ENCODE results near the gene CPM. TPM values are rescaled to one million over a fixed set of nuclear protein-coding genes. Genes with fewer than 3 reads are reported as not detected.

Gene CPM
- total and polyA plus RNA-seq, 7 donors = 2.2 to 13.3 (median 5.8) TPM

DNA sequence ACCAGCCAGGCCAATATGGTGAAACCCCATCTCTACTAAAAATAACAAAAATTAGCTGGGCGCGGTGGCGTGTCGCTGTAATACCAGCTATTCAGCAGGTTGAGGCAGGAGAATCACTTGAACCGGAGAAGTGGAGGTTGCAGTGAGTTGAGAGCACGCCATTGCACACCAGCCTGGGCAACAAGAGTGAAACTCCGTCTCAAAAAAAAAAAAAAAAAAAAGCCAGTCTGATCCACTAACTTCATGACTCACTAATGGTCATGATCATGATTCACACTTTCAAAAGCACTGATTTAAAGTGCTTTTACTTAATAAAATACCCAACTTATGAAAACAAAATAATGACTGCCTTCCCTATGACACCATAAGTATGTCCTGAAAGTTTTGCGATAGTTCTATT, 38.4 kb upstream of the CPM start:
- H3K9me3 ChIP-seq = no peaks in the 10 kb centered on the region
- ATAC-seq (no peak), DNase-seq (no peak)
- no peak overlapping the region for H3K4me3 ChIP-seq
- intact Hi-C loops (cut with DNase I) = no loop called here
- H3K27me3 ChIP-seq (ENCODE audit: insufficient read depth in 3 of 3, low read length in 2 of 3) = no peaks in the 10 kb centered on the region
- TF ChIP-seq CTCF (IDR thresholded peaks at IDR 0.05) = no peak
- H3K4me1 ChIP-seq = no peaks in the 10 kb centered on the region
- no peak overlapping the region for H3K27ac ChIP-seq
- WGBS, 3 donors = 88 to 92% (median 90%) methylated on average over 8 of the region's 8 CpGs
- H3K36me3 ChIP-seq (ENCODE audit: insufficient read depth in 1 of 2, low read depth in 1 of 2) = no peaks in the 10 kb centered on the region

DNA sequence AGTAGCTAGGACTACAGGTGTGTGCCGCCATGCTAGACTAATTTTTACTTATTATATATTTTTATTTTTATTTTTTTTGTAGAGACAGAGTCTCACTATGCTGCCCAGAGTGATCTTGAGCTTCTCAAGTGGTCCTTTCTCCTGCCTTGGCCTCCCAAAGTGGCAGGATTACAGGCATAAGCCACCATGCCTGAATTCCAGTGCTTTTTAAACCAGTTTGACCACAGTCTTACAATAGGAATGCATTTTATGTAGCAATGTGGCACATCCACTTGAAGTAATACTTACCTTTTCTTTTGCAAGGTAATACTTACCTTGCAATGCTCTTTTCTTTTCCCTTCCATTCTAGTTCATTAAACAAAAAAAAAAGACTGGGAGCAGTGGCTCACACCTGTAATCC, 38.0 kb upstream of the CPM start:
- no peak for DNase-seq
- ATAC-seq = no peak
- WGBS, 3 donors = 90 to 100% (median 93%) methylated on average over 1 of the region's 1 CpG
- H3K27ac ChIP-seq = no peak overlapping the region
- H3K36me3 ChIP-seq (ENCODE audit: insufficient read depth in 1 of 2, low read depth in 1 of 2) = no peaks in the 10 kb centered on the region
- H3K27me3 ChIP-seq (ENCODE audit: insufficient read depth in 3 of 3, low read length in 2 of 3) = no peaks in the 10 kb centered on the region
- TF ChIP-seq CTCF (IDR thresholded peaks at IDR 0.05) = no peak
- intact Hi-C loops (cut with DNase I) = no loop called here
- no peak overlapping the region for H3K4me3 ChIP-seq
- no peaks in the 10 kb centered on the region for H3K9me3 ChIP-seq
- no peaks in the 10 kb centered on the region for H3K4me1 ChIP-seq

DNA sequence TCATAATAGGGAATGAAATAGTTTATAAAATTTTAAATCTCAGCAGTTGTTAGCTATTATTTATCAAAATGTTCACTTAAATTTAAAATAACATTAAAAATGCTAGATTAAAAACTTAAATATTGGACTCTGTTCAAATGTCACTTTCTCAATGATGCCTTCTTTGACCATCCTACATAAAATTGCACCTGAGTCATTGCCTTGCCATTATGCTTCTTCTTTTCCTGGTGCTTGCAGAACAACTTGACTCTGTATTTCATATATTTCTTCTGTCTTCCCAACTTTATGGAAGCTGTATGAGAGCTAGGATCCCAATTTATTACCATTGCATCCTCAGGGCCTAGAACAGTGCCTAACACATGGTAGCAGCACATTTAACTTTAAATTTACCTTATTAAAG, 37.3 kb upstream of the CPM start:
- no peak for TF ChIP-seq CTCF (IDR thresholded peaks at IDR 0.05)
- no peaks in the 10 kb centered on the region for H3K9me3 ChIP-seq
- intact Hi-C loops (cut with DNase I) = no loop called here

DNA sequence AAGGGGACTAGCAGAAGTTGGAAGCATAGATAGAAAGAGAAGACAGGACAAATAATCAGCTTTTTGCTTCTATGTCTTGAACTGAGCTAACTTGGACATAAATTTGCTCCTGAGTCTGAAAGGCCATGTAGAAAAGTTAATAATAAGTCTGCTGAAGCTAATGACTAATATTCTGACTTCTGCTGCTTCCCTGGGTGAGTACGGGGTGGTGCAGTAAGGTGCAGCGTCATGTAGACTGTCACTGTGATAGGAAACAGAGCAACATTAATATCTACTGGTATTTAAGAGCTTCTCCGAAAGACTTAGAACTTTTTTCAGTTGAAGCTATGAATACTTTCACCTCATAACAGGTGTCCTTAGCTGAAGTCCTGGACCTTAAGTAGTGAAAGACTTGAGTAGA, 34.1 kb upstream of the CPM start:
- no peak for ATAC-seq
- Histone ChIP-seq H3K4me1 (no peaks in the 10 kb centered on the region), H3K27ac (no peak overlapping the region), H3K27me3 (ENCODE audit: insufficient read depth in 3 of 3, low read length in 2 of 3) (no peaks in the 10 kb centered on the region), H3K4me3 (no peak overlapping the region), H3K36me3 (ENCODE audit: insufficient read depth in 1 of 2, low read depth in 1 of 2) (no peaks in the 10 kb centered on the region), H3K9me3 (no peaks in the 10 kb centered on the region)
- WGBS, 3 donors = 95 to 97% (median 97%) methylated on average over 3 of the region's 3 CpGs
- DNase-seq = no peak
- TF ChIP-seq CTCF (IDR thresholded peaks at IDR 0.05) = no peak
- intact Hi-C loops (cut with DNase I) = no loop called here

More for the DNA sequence above, 37.3 kb upstream of the CPM start:
- DNase-seq (no peak), ATAC-seq (no peak)
- Histone ChIP-seq H3K36me3 (ENCODE audit: insufficient read depth in 1 of 2, low read depth in 1 of 2) (no peaks in the 10 kb centered on the region), H3K4me3 (no peak overlapping the region), H3K27me3 (ENCODE audit: insufficient read depth in 3 of 3, low read length in 2 of 3) (no peaks in the 10 kb centered on the region), H3K4me1 (no peaks in the 10 kb centered on the region), H3K27ac (no peak overlapping the region)

DNA sequence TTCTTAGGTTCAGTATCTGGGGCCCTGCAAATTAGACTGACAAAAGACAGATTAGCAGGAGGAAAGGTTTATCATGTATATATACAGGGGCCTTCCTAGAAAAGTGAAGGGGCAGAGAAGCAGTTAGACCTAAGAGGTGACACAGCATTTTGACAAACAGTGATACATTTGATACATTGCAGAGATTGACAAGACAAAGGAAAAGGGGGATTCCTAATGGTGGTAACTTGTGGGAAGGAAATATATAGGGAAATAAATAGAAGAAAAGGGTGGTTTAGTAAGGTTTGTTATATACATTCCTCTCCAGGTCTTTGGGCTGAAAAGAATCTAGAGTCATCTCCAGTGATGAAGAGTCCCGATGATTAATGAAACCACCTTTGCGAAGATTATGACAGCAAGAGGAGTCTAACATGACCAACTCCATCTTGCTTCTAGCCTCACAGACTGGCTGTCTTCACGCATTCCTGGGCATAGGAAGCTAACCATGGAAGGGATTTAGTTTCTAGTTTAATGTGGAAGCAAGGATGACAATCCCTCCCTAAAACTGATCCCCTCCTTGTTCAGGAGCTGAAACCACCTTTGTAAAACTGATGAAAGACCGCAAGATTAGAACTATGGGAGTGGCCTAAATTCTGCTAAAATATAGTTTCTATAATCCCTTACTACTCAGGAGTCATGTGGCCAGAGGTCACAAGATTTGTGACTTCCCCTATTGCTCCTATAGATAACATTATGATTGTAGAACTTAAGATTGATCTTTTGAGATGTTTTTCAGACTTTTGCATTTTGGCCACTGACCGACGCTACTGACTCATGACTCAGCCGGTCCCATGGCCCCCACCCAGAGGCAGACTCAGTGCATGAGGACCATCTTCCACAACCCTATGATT, 31.1 kb upstream of the CPM start:
- Histone ChIP-seq H3K9me3 (no peaks in the 10 kb centered on the region), H3K27ac (no peak overlapping the region), H3K4me1 (no peaks in the 10 kb centered on the region), H3K27me3 (ENCODE audit: insufficient read depth in 3 of 3, low read length in 2 of 3) (no peaks in the 10 kb centered on the region), H3K36me3 (ENCODE audit: insufficient read depth in 1 of 2, low read depth in 1 of 2) (no peaks in the 10 kb centered on the region), H3K4me3 (no peak overlapping the region)
- intact Hi-C loops (cut with DNase I) = no loop called here
- WGBS, 3 donors = 91 to 93% (median 91%) methylated on average over 7 of the region's 7 CpGs
- ATAC-seq = no peak
- TF ChIP-seq CTCF (IDR thresholded peaks at IDR 0.05) = no peak
- no peak for DNase-seq
